ENCODE measurements around the gene SLC2A9. TPM values are rescaled to one million over a fixed set of nuclear protein-coding genes. Genes with fewer than 3 reads are reported as not detected.

Gene SLC2A9
- total RNA-seq, 1 donor from 2014 or later = not detected

GRCh38 chr4:9926586-9926985, 94.7 kb downstream of the SLC2A9 start:
- Mint-ChIP-seq H3K36me3 (ENCODE audit: unreplicated experiment) (no peaks in the 10 kb centered on the region), H3K27me3 (ENCODE audit: unreplicated experiment) (peaks cover 3% of the 10 kb centered on the region), H3K4me1 (ENCODE audit: low read depth, unreplicated experiment) (peaks cover 1% of the 10 kb centered on the region), H3K9me3 (ENCODE audit: unreplicated experiment) (peaks cover 4% of the 10 kb centered on the region), H3K27ac (ENCODE audit: unreplicated experiment) (no peak overlapping the region), H3K4me3 (ENCODE audit: unreplicated experiment) (no peak overlapping the region)
- no peak for TF ChIP-seq CTCF (IDR thresholded peaks at IDR 0.05; ENCODE audit: partially characterized antibody, unreplicated experiment)
- DNase-seq = no peak

- peaks cover 4% of the 10 kb centered on the region for H3K9me3 Mint-ChIP-seq (ENCODE audit: unreplicated experiment)
Measured at GRCh38 chr4:9925750-9926439, 95.4 kb downstream of the SLC2A9 start.

GRCh38 chr4:9924750-9925149, 96.5 kb downstream of the SLC2A9 start:
- peaks cover 6% of the 10 kb centered on the region for H3K9me3 Mint-ChIP-seq (ENCODE audit: unreplicated experiment)
- no peak overlapping the region for H3K27ac Mint-ChIP-seq (ENCODE audit: unreplicated experiment)
- H3K36me3 Mint-ChIP-seq (ENCODE audit: unreplicated experiment) = no peaks in the 10 kb centered on the region
- no peak for TF ChIP-seq CTCF (IDR thresholded peaks at IDR 0.05; ENCODE audit: partially characterized antibody, unreplicated experiment)
- no peak overlapping the region for H3K4me3 Mint-ChIP-seq (ENCODE audit: unreplicated experiment)
- peaks cover 1% of the 10 kb centered on the region for H3K4me1 Mint-ChIP-seq (ENCODE audit: low read depth, unreplicated experiment)
- no peaks in the 10 kb centered on the region for H3K27me3 Mint-ChIP-seq (ENCODE audit: unreplicated experiment)
- DNase-seq = no peak

More at GRCh38 chr4:9925750-9926439, 95.4 kb downstream of the SLC2A9 start:
- H3K4me3 Mint-ChIP-seq (ENCODE audit: unreplicated experiment) = no peak overlapping the region
- peaks cover 3% of the 10 kb centered on the region for H3K27me3 Mint-ChIP-seq (ENCODE audit: unreplicated experiment)
- H3K27ac Mint-ChIP-seq (ENCODE audit: unreplicated experiment) = no peak overlapping the region
- H3K36me3 Mint-ChIP-seq (ENCODE audit: unreplicated experiment) = no peaks in the 10 kb centered on the region
- DNase-seq = no peak
- no peak for TF ChIP-seq CTCF (IDR thresholded peaks at IDR 0.05; ENCODE audit: partially characterized antibody, unreplicated experiment)
- H3K4me1 Mint-ChIP-seq (ENCODE audit: low read depth, unreplicated experiment) = peaks cover 1% of the 10 kb centered on the region

- H3K27me3 Mint-ChIP-seq (ENCODE audit: unreplicated experiment) = no peaks in the 10 kb centered on the region
- peaks cover 6% of the 10 kb centered on the region for H3K9me3 Mint-ChIP-seq (ENCODE audit: unreplicated experiment)
- H3K4me3 Mint-ChIP-seq (ENCODE audit: unreplicated experiment) = no peak overlapping the region
- peaks cover 1% of the 10 kb centered on the region for H3K4me1 Mint-ChIP-seq (ENCODE audit: low read depth, unreplicated experiment)
- no peak for DNase-seq
- no peaks in the 10 kb centered on the region for H3K36me3 Mint-ChIP-seq (ENCODE audit: unreplicated experiment)
- TF ChIP-seq CTCF (IDR thresholded peaks at IDR 0.05; ENCODE audit: partially characterized antibody, unreplicated experiment) = no peak
- no peak overlapping the region for H3K27ac Mint-ChIP-seq (ENCODE audit: unreplicated experiment)
Measured at GRCh38 chr4:9923195-9923812, 98.0 kb downstream of the SLC2A9 start.

GRCh38 chr4:9921326-9921725, 100.0 kb downstream of the SLC2A9 start:
- DNase-seq = no peak
- H3K27me3 Mint-ChIP-seq (ENCODE audit: unreplicated experiment) = no peaks in the 10 kb centered on the region
- no peak for TF ChIP-seq CTCF (IDR thresholded peaks at IDR 0.05; ENCODE audit: partially characterized antibody, unreplicated experiment)
- peaks cover 1% of the 10 kb centered on the region for H3K4me1 Mint-ChIP-seq (ENCODE audit: low read depth, unreplicated experiment)
- H3K36me3 Mint-ChIP-seq (ENCODE audit: unreplicated experiment) = no peaks in the 10 kb centered on the region
- no peak overlapping the region for H3K4me3 Mint-ChIP-seq (ENCODE audit: unreplicated experiment)
- H3K9me3 Mint-ChIP-seq (ENCODE audit: unreplicated experiment) = peaks cover 6% of the 10 kb centered on the region
- H3K27ac Mint-ChIP-seq (ENCODE audit: unreplicated experiment) = no peak overlapping the region

Data from glutamatergic neuron (in vitro differentiated cells).